ENCODE measurements around the gene RASSF8. TPM values are rescaled to one million over a fixed set of nuclear protein-coding genes. Genes with fewer than 3 reads are reported as not detected.

The RASSF8 gene
- total RNA-seq, 1 donor from 2014 or later = 54.6 TPM

DNA sequence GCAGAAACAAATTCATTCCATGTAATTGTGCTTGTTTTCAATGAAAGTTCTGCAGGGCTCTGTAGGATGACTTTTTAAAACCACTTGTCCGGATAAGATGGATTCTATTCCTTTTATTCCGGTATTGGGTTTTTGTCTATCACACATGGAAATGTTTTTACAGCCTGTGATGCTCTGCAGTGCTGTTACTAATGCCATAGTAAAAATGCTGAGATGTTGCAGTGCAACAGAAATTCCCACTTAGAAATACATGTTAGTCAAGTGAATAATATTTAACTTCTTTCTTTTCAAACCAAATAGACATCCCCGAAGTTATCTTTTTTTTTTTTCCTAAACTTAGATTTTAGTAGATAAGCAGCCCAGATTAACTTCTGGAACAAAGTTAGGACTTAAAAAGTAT is 71.9 kb downstream of the RASSF8 start:
- Mint-ChIP-seq H3K36me3 (ENCODE audit: low read depth) (no peaks in the 10 kb centered on the region), H3K27ac (ENCODE audit: unreplicated experiment) (no peak overlapping the region), H3K4me1 (ENCODE audit: low read depth) (peaks cover 28% of the 10 kb centered on the region), H3K27me3 (ENCODE audit: low read depth) (no peaks in the 10 kb centered on the region), H3K9me3 (ENCODE audit: low read depth) (peaks cover 3% of the 10 kb centered on the region), H3K4me3 (ENCODE audit: unreplicated experiment) (no peak overlapping the region)
- DNase-seq (ENCODE audit: low spot score) = no peak
- no peak for TF ChIP-seq CTCF (IDR thresholded peaks at IDR 0.05)

DNA sequence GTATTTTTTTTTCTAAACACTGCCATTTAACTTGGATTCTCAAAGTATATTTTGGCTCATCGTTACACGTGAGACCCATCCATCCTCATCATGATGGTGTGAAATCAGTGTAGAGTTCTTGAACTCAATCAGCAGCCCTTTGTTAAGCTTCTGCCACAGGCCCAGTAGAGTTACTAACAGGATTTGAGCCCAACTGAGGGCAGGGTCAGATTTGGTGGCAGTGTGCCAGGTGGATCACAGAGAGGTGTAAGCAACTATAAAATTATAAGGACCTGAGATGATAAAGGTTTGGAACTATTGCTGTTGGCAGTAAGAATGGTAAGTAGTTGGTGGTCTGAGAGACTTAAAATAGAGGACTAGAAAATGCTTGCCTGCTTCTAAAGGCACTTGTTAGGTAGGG is 72.8 kb downstream of the RASSF8 start:
- Mint-ChIP-seq H3K4me1 (ENCODE audit: low read depth) (peaks cover 28% of the 10 kb centered on the region), H3K36me3 (ENCODE audit: low read depth) (no peaks in the 10 kb centered on the region), H3K9me3 (ENCODE audit: low read depth) (peaks cover 3% of the 10 kb centered on the region), H3K4me3 (ENCODE audit: unreplicated experiment) (no peak overlapping the region), H3K27me3 (ENCODE audit: low read depth) (no peaks in the 10 kb centered on the region), H3K27ac (ENCODE audit: unreplicated experiment) (no peak overlapping the region)
- no peak for DNase-seq (ENCODE audit: low spot score)
- TF ChIP-seq CTCF (IDR thresholded peaks at IDR 0.05) = no peak

DNA sequence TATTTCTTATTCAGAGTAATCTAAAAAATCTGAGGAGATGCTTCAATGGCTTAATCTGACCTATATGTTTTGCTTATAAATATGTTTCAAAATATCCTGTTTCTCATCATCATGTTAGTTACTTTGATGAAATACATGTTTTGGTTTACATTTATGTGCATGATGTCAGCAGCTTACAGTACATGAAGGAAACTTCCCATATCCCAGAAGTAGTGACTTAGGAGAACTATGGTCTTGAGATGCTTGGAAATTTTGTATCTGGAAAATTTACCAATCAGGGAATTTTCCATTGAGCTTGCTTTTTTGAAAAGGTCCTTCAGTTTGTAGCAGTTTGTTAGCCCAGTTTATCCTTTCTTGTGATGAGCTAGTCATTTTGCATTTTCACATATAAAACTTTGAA is 73.3 kb downstream of the RASSF8 start:
- H3K9me3 Mint-ChIP-seq (ENCODE audit: low read depth) = peaks cover under 1% of the 10 kb centered on the region
- no peak overlapping the region for H3K27ac Mint-ChIP-seq (ENCODE audit: unreplicated experiment)
- TF ChIP-seq CTCF (IDR thresholded peaks at IDR 0.05) = no peak
- no peak overlapping the region for H3K4me3 Mint-ChIP-seq (ENCODE audit: unreplicated experiment)
- no peaks in the 10 kb centered on the region for H3K27me3 Mint-ChIP-seq (ENCODE audit: low read depth)
- H3K36me3 Mint-ChIP-seq (ENCODE audit: low read depth) = no peaks in the 10 kb centered on the region
- H3K4me1 Mint-ChIP-seq (ENCODE audit: low read depth) = peaks cover 28% of the 10 kb centered on the region
- no peak for DNase-seq (ENCODE audit: low spot score)

DNA sequence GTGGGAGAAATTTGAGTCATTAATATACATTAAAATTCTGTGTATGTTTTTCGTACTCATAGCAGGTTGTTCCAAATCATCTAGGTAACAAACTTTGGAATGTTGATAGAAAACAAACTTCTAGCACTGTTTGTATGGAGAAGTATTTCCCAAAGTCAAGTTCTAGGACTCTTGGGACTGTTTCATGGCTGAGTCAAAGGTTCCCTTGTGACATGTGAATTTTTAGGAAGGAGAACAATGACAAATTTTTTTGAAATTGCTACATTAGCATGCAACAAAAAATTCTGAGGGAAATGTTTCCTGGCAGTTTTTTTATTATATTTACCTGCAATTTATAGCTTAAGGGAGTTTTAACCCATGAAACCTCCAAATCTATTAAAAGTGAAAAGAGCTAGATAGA is 73.8 kb downstream of the RASSF8 start:
- Mint-ChIP-seq H3K4me1 (ENCODE audit: low read depth) (peaks cover 28% of the 10 kb centered on the region), H3K36me3 (ENCODE audit: low read depth) (no peaks in the 10 kb centered on the region), H3K27ac (ENCODE audit: unreplicated experiment) (no peak overlapping the region), H3K4me3 (ENCODE audit: unreplicated experiment) (no peak overlapping the region), H3K27me3 (ENCODE audit: low read depth) (no peaks in the 10 kb centered on the region), H3K9me3 (ENCODE audit: low read depth) (no peaks in the 10 kb centered on the region)
- TF ChIP-seq CTCF (IDR thresholded peaks at IDR 0.05) = no peak
- DNase-seq (ENCODE audit: low spot score) = no peak

- H3K4me1 Mint-ChIP-seq (ENCODE audit: low read depth) = peaks cover 28% of the 10 kb centered on the region
- H3K9me3 Mint-ChIP-seq (ENCODE audit: low read depth) = no peaks in the 10 kb centered on the region
- no peaks in the 10 kb centered on the region for H3K27me3 Mint-ChIP-seq (ENCODE audit: low read depth)
- H3K27ac Mint-ChIP-seq (ENCODE audit: unreplicated experiment) = no peak overlapping the region
- H3K4me3 Mint-ChIP-seq (ENCODE audit: unreplicated experiment) = no peak overlapping the region
- TF ChIP-seq CTCF (IDR thresholded peaks at IDR 0.05) = no peak
- no peaks in the 10 kb centered on the region for H3K36me3 Mint-ChIP-seq (ENCODE audit: low read depth)
- DNase-seq (ENCODE audit: low spot score) = no peak
Observed at GRCh38 chr12:26032719-26033241, 74.3 kb downstream of the RASSF8 start.

Measured in chondrocyte (in vitro differentiated cells).